Endodermal cell (in vitro differentiated cells): ENCODE measurements around the gene RAPGEF4. TPM values are rescaled to one million over a fixed set of nuclear protein-coding genes. Genes with fewer than 3 reads are reported as not detected.

ENCODE experiments used
- DNase-seq: peaks from one replicate; pipeline ENCODE4 v3.0.0-alpha.2; 2017
- H3K27ac ChIP-seq: 2 replicates; pipeline ENCODE4 v1.5.1; 2013; ENCODE audit warnings: mild to moderate bottlenecking, low read depth, low read length, moderate library complexity
- H3K27me3 ChIP-seq: 2 replicates; pipeline ENCODE4 v1.6.1; 2013; ENCODE audit warnings: mild to moderate bottlenecking, low read length, moderate library complexity; ENCODE audit not compliant: insufficient read depth, control insufficient read depth, poor library complexity, severe bottlenecking
- H3K36me3 ChIP-seq: 2 replicates; pipeline ENCODE4 v1.7.0; 2013; ENCODE audit warnings: mild to moderate bottlenecking, low read length, moderate library complexity; ENCODE audit not compliant: control insufficient read depth, insufficient read depth
- H3K4me1 ChIP-seq: one replicate; pipeline ENCODE4 v1.7.0; 2013; ENCODE audit warnings: low read length; ENCODE audit not compliant: control insufficient read depth, insufficient read depth
- H3K4me3 ChIP-seq: 2 replicates; pipeline ENCODE4 v1.5.1; 2013; ENCODE audit warnings: mild to moderate bottlenecking, low read length, moderate library complexity
- H3K9ac ChIP-seq: 2 replicates; pipeline ENCODE4 v1.6.1; 2013; ENCODE audit warnings: mild to moderate bottlenecking, low read length, moderate library complexity; ENCODE audit not compliant: poor library complexity, severe bottlenecking; ENCODE audit errors: extremely low read depth
- H3K9me3 ChIP-seq: 2 replicates; pipeline ENCODE4 v1.6.1; 2013; ENCODE audit warnings: mild to moderate bottlenecking, low read length, moderate library complexity; ENCODE audit not compliant: control insufficient read depth
- H3K27ac Mint-ChIP-seq: 2 replicates; pipeline ENCODE4 v1.8.0; 2020; ENCODE audit warnings: mixed read lengths
- H3K27me3 Mint-ChIP-seq: 2 replicates; pipeline ENCODE4 v1.8.0; 2021; ENCODE audit warnings: mild to moderate bottlenecking, mixed read lengths; ENCODE audit not compliant: insufficient read depth
- H3K36me3 Mint-ChIP-seq: 2 replicates; pipeline ENCODE4 v1.8.0; 2020; ENCODE audit warnings: low read depth, mixed read lengths
- H3K4me1 Mint-ChIP-seq: 2 replicates; pipeline ENCODE4 v1.8.0; 2020; ENCODE audit warnings: mixed read lengths
- H3K4me3 Mint-ChIP-seq: 2 replicates; pipeline ENCODE4 v1.8.0; 2020; ENCODE audit warnings: mild to moderate bottlenecking, moderate library complexity, mixed read lengths
- H3K9me3 Mint-ChIP-seq: 2 replicates; pipeline ENCODE4 v1.8.0; 2020; ENCODE audit warnings: mild to moderate bottlenecking, mixed read lengths
- CTCF ChIP-seq: fragments of 200-600 bp; sonication (generic); conservative IDR thresholded peaks from 2 replicates; pipeline ENCODE4 v1.5.0; 2021; ENCODE audit warnings: antibody characterized with exemption, mild to moderate bottlenecking
- WGBS, 2 experiments: methylation state at CpG; one replicate each; pipeline versions ENCODE4 v1.1.5 to v1.1.7; 2013; ENCODE audit warnings: missing lambda C conversion rate in 2 of 2, mixed read lengths in 1 of 2; ENCODE audit not compliant: insufficient coverage in 1 of 2, insufficient read length in 1 of 2; 5-methylcytosine and 5-hydroxymethylcytosine counted together
- total RNA-seq, 2 donors: library from RNA; stranded (reverse); fragmentation: NEBNext Ultra II Directional in 1 of 2; extraction: Animal tissue kit (Norgen Biotek cat#: 25700) in 1 of 2; gene quantifications; 2 replicates in 1 of 2; 3 replicates in 1 of 2; pipeline ENCODE4 v1.2.1, GENCODE V29; 2021

RAPGEF4 gene
- total RNA-seq, 2 donors from 2014 or later: 0.77 to 0.88 TPM

- no peaks in the 10 kb centered on the region for H3K36me3 Mint-ChIP-seq
- WGBS, 2 experiments: 91 to 93% methylated on average over 1 to 3 of the region's 3 CpGs
- DNase-seq: no peak
- no peaks in the 10 kb centered on the region for H3K4me1 ChIP-seq
- H3K4me3 ChIP-seq: no peak overlapping the region
- H3K27ac ChIP-seq: no peak overlapping the region
- no peaks in the 10 kb centered on the region for H3K36me3 ChIP-seq
- no peak for TF ChIP-seq CTCF
- H3K27me3 Mint-ChIP-seq: no peaks in the 10 kb centered on the region
- H3K9me3 ChIP-seq: no peaks in the 10 kb centered on the region
- H3K27me3 ChIP-seq: no peaks in the 10 kb centered on the region
- no peak overlapping the region for H3K27ac Mint-ChIP-seq
- H3K4me3 Mint-ChIP-seq: no peak overlapping the region
- no peaks in the 10 kb centered on the region for H3K4me1 Mint-ChIP-seq
- H3K9ac ChIP-seq: no peak overlapping the region
- H3K9me3 Mint-ChIP-seq: peaks cover 24% of the 10 kb centered on the region
Observed at GRCh38 chr2:172697296-172697695, 38.3 kb upstream of the RAPGEF4 start.

- Mint-ChIP-seq H3K4me1 (no peaks in the 10 kb centered on the region), H3K27ac (no peak overlapping the region), H3K4me3 (no peak overlapping the region), H3K36me3 (no peaks in the 10 kb centered on the region), H3K27me3 (no peaks in the 10 kb centered on the region), H3K9me3 (peaks cover 24% of the 10 kb centered on the region)
- DNase-seq: no peak
- Histone ChIP-seq H3K36me3 (no peaks in the 10 kb centered on the region), H3K4me1 (no peaks in the 10 kb centered on the region), H3K9me3 (no peaks in the 10 kb centered on the region), H3K27ac (no peak overlapping the region), H3K27me3 (no peaks in the 10 kb centered on the region), H3K4me3 (no peak overlapping the region), H3K9ac (no peak overlapping the region)
- 86 to 88% methylated on average over 2 to 5 of the region's 5 CpGs for WGBS, 2 experiments
- no peak for TF ChIP-seq CTCF
Observed at GRCh38 chr2:172698041-172698863, 37.4 kb upstream of the RAPGEF4 start.

GRCh38 chr2:172701250-172701649 lies 34.4 kb upstream of the RAPGEF4 start:
- no peak overlapping the region for H3K4me3 ChIP-seq
- no peaks in the 10 kb centered on the region for H3K27me3 ChIP-seq
- H3K27ac ChIP-seq: no peak overlapping the region
- DNase-seq: no peak
- H3K36me3 ChIP-seq: no peaks in the 10 kb centered on the region
- H3K27ac Mint-ChIP-seq: no peak overlapping the region
- H3K4me1 ChIP-seq: no peaks in the 10 kb centered on the region
- no peaks in the 10 kb centered on the region for H3K9me3 ChIP-seq
- no peaks in the 10 kb centered on the region for H3K36me3 Mint-ChIP-seq
- WGBS, 2 experiments: 39% methylated on average over 1 of the region's 1 CpG; no CpG with 5 or more reads in 1 of the 2 experiments
- H3K27me3 Mint-ChIP-seq: no peaks in the 10 kb centered on the region
- TF ChIP-seq CTCF: no peak
- peaks cover 19% of the 10 kb centered on the region for H3K9me3 Mint-ChIP-seq
- H3K9ac ChIP-seq: no peak overlapping the region
- no peaks in the 10 kb centered on the region for H3K4me1 Mint-ChIP-seq
- no peak overlapping the region for H3K4me3 Mint-ChIP-seq
